Measurements from ENCODE around the gene MAU2.

DNA sequence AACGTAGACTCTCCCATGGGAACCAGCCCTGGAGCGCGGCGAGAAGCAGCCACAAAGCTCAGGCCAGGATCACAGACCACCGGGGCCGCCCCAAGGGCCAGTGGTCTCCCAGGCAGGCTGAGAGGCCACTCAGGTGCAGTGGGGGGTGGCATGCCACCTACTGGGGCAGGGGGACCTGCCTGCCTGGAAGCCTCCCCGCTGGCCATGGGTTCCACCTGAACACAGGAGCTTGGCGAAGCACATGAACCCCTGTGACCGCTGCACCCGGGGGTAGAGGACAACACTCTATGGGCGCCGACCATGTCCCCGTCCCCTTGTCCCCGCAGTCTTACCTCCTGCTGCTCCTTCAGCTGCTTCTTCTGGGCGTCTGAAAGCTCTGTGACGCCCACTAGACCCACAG lies 40.8 kb upstream of the MAU2 start:
- TF ChIP-seq POLR2A (IDR thresholded peaks at IDR 0.05) = no peak
- TF ChIP-seq, protein P1, sequence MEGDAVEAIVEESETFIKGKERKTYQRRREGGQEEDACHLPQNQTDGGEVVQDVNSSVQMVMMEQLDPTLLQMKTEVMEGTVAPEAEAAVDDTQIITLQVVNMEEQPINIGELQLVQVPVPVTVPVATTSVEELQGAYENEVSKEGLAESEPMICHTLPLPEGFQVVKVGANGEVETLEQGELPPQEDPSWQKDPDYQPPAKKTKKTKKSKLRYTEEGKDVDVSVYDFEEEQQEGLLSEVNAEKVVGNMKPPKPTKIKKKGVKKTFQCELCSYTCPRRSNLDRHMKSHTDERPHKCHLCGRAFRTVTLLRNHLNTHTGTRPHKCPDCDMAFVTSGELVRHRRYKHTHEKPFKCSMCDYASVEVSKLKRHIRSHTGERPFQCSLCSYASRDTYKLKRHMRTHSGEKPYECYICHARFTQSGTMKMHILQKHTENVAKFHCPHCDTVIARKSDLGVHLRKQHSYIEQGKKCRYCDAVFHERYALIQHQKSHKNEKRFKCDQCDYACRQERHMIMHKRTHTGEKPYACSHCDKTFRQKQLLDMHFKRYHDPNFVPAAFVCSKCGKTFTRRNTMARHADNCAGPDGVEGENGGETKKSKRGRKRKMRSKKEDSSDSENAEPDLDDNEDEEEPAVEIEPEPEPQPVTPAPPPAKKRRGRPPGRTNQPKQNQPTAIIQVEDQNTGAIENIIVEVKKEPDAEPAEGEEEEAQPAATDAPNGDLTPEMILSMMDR (IDR thresholded peaks at IDR 0.05) = no peak

All from Peyer's patch (tissue), 4 donors.